HG03439 (cell line): ENCODE results near the gene WNK1.
"Not testable (repeated sequence)": the region's sequence is repeated elsewhere in the genome, so short reads cannot be mapped to it uniquely, and the experiment has no call there.

Experiments
- ATAC-seq: cut with Tn5 transposase; IDR thresholded peaks from one replicate; pipeline ENCODE4 v1.9.1; 2021; ENCODE audit warnings: mild to moderate bottlenecking, moderate library complexity; ENCODE audit not compliant: unreplicated experiment

Gene WNK1

DNA sequence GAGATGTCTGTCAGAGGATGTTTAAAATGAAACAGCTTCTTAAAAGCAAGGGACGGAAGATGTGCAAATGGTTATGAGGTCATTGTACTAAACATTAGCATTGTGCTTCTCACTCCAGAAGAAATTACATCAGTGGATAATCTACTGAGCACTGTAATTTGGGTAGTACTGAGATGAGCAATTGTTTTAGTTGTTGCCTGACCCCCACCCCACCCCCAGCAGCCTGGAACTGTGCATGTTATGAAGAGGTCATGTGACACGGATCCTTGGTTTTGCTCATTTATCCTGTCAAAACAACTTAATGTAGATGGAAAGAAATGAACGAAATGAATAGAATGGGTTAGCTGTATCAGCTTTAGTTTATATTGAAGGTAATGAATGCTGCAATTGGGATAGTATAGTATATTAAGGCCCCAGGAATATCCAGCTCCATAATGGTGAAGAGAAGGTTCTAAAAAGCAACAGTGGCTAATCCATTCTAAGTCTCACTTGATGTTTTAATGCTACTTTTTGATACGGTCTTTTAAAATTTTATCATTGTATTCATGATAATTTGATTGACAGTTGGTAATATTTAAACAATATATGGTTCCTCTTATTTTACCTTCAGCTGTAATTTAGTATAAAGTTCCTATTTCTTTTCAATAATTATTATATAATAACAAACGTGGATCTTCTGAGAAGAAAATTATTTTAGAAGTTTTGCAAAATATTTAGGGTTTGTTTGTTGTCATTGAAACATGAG is 58.5 kb downstream of the WNK1 start:
- no peak for ATAC-seq

DNA sequence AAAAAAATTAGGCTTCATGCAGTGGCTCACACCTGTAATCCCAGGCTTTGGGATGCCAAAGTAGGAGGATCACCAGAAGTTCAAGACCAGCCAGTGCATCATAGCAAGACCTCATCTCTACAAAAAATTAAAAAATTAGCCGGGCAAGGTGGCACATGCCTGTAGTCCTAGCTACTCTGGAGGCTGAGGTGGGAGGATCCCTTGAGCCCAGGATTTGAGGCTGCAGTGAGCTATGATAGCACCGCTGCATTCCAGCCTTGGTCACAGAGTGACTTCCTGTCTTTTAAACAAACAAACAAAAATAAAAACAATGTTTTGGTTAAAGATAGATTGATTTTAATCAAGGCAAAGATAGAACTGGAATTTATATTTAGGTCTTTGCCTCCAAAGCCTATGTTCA is 60.6 kb downstream of the WNK1 start:
- ATAC-seq: no peak

DNA sequence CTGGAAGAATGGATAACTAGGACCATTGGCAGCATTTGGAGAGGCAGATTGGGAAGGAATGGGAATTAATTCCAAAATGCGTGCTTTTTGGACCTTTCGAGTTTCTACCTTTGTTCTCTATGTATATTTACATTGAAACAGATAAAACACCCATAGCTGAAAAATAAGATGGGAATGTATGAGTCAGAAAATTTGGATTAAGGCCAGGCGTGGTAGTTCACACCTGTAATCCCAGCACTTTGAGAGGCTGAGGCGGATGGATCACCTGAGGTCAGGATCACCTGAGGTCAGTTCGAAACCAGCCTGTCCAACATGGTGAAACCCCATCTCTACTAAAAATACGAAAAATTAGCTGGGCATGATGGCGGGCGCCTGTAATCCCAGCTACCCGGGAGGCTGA is 65.1 kb downstream of the WNK1 start:
- ATAC-seq: not testable (repeated sequence)

DNA sequence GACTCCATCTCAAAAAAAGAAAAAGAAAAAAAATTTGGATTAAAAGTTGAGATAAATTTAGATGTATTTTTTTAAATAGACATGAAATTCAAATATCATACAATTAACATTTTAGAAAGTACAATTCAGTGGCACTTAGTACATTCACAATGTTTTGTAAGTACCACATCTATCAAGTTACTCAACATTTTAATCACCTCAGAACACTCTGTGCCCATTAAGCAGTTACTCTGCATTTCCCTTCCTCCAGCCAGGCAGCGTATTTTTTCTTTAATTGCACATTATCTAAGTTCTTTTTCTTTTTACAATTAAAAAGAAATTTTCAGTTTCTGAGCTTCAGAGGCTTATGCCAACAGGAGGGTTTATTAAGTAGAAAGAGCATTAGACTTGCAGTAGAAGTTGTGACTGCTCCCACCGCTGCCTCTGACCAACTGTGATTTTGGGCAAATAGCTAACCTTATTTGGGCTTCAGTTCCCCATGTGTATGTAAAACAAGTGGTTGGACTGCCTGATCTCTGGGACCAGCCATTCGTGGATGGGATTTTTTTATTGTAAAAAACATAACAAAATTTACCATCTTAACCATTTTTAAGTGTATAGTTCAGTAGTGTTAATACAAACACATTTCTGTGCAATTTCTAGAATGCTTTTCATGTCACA is 65.7 kb downstream of the WNK1 start:
- no peak for ATAC-seq

DNA sequence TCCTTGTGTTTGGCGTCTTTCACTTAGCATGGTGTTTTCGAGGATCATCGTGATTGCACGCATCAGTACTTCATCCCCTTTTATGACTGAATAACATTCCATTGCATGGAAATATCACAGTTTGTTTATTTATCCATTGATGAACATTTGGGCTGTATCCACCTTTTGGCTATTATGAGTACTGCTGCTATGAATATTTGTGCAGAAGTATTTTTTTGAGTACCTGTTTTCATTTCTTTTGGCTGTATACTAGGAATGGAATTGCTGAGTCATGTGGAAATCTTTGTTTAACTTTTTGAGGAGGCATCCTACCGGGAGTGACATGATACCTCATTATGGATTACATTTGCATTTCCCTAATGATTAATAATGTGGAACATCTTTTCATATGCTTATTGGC is 66.4 kb downstream of the WNK1 start:
- no peak for ATAC-seq

DNA sequence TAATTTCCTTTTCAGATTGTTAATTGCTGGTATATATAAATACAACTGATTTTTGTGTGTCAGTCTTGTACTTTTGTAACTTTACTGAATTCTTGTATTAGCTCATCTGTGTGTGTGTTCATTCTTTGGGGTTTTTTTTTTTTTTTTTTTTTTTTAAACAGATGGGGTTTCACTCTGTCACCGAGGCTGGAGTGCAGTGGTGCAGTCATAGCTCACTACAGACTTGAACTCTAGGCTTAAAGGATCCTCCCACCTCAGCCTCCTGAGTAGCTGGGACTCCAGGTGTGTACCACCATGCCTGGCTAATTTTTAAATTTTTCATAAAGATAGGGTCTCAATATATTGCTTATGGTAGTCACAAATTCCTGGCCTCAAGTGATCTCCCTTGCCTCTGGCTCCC is 68.0 kb downstream of the WNK1 start:
- no peak for ATAC-seq

DNA sequence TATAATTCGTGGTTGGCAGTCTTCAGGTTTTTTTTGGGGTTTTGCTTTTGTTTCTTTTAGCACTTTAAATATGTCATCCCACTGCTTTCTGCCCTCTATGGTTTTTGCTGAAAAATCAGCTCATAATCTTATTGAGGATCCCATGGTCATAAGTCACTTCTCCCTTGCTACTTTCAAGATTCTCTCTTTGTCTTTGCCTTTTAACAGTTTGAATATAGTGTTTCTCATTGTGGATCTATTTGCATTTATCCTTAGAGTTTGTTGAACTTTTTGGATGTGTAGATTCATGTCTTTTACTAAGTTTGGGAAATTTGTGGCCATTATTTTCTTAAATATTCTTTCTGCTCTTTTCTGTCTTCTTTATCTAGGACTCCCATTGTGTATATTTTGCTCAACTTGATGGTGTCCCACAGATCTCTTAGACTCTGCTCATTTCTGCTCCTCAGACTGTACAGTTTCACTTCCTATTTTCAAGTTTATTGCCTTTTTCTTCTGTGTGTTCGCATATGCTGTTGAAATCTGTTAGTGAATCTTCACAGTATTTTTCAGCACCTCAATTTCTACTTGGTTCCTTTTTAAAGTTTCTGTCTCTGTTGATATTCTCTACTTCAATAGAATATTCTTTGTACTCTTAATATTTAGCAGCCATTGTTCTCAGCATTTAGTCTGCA is 70.8 kb downstream of the WNK1 start:
- ATAC-seq: peak; percentile 78

DNA sequence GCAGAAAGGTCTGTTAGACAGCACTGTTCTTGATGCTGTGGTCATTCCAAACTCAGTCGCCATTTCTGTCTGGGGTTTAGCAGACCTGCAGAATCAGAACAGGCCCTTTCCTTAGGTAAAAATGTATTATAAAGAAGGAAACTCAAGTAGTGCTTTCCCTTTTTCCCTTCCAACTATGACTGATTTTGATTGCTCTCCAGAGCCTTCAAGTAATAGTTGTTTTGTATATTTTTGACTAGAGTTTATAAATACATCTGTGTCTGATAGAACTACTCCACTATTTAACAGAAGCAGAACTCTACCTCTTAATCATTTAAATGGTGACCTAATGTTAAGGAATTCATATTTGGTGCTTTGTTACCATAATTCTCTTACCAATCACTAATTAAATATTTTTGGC is 74.0 kb downstream of the WNK1 start:
- ATAC-seq: no peak

DNA sequence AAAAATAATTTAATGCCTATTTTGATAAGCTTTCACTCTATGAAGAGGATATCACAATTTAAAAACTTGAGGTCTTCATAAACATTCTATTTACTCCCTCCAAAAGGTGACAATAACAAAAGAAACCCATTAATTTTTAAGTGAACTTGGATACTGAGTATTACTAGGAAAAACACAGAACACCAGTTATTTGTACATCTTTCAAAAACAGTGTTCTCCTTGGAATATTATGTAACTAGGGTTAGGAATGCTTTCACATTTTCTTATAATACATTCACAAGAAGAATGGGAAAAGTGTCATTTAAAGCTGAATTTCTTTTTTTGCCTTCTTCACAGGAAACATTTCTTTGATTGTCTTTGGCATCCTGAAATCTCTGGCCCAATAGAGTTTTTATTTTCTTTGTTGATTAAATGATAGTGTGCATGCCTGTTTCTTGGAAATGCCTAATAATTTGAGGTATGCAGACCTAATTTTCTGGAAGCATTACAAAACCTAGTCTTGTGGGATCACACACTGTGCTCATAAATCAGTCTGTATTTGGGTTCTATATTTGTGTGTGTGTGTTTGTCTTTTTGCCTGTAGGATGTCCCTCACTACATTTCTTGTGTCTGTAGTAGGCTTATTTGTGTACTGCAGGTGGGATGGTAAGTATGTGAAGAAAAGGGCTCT is 76.5 kb downstream of the WNK1 start:
- no peak for ATAC-seq

DNA sequence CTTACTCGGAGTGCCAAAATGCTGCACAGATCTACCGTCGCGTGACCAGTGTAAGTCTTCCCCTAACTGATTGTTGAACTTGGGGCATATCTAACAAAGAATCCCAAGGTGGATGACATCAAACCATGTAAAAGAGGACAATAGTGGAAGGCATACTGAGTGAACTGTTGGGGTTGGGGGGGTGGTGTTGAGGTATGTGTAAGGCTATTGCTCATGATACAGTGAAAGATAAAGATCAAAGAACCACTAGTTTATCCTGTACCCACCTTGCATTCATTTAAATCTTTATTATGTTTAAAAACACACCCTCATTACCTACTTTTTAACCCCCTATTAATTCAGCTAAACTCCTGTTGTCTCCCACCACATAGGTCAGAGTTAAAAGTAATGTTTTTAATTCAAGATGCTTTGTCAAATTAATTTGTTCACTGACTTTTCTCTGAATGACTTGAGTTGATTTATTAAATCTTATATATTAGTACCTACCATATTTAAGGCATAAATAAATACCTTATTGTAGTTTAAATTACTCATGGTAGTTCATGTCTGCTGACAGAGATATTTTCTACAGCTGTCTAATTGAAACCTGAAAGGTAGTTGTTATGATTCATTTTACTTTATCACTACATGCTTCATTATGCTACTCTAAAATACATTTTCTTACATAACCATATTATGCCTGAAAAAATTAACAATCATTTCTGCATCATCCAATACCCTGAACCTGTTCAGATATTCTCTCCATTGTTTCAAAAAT is 77.9 kb downstream of the WNK1 start:
- ATAC-seq: no peak

DNA sequence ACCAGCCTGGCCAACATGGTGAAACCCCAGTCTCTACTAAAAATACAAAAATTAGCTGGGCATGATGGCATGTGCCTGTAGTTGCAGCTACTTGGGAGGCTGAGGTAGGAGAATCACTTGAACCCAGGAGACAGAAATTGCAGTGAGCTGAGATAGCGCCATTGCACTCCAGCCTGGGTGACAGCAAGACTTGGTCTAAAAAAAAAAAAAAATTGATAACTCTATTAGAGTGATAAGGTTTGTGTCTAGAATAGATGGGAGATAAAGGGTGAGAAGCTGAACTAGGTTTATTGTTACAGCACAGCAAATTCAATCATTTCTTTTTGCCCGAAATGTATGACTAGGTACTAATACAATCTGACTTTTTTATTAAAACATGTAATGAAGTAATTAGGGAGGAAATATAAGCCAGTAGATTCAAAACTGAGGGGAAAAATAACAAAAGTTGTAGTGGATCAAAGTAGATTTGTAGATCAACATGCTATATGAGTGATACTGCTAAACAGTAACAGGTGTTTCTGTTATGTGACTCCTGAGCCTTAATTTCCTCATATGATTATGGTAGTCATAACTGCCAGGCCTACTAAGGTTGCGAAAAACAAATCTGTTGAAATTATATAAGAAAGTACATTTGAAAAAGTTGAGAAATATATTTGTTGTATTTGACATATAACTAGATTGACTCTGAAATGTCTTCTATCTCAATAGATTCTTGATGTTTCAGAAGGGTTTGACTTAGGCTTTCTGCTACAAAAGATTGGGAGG is 83.6 kb downstream of the WNK1 start:
- ATAC-seq: no peak

DNA sequence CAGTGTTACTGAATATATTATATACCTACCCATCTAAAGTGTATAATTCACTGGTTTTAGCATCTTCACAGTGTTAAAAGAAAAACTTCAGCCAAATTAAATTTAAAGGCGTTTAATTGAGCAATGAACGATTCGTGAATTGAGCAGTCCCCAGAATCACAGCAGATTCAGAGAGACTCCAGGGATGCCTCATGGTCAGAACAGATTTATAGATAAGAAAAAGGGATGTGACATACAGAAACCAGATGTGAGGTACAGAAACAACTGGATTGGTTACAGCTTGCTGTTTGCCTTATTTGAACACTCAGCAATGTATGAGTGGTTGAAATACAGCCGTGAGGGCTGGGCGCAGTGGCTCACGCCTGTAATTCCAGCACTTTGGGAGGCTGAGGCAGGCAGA is 84.6 kb downstream of the WNK1 start:
- ATAC-seq: no peak

DNA sequence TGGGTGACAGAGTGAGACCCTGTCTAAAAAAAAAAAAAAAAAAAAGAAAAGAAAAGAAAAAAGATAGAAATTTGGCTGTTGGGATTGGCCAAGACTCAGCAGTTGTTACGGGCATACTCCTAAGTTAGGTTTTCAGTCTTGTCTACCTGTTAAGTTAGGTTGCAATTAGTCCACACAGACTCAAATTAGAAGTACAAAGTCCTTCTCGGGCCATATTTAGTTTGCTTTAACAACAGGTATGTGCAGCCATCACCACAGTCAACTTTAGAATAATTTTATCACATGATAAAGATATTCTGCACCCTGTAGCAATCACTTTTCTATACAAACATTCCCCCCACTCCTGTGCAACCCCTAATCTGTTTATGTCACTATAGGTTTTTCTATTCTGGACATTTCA is 85.2 kb downstream of the WNK1 start:
- no peak for ATAC-seq

DNA sequence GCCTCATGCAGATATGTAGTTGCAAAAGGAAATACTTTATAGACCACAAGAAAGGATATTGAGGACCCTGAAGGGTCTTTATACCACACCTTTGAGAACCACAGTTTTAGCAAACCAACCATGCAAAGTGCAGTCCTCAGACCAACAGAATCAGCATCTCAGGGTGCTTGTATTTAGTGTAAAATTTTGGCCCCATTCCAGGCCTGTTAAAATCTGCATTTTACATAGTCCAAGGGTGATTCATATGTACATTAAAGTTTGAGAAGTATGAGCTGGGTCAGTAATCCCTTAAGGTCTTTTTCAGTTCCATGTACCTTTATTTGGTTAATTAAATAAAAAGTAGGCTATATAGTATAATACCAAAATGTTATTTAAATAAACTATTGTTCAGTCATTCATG is 91.2 kb downstream of the WNK1 start:
- no peak for ATAC-seq

DNA sequence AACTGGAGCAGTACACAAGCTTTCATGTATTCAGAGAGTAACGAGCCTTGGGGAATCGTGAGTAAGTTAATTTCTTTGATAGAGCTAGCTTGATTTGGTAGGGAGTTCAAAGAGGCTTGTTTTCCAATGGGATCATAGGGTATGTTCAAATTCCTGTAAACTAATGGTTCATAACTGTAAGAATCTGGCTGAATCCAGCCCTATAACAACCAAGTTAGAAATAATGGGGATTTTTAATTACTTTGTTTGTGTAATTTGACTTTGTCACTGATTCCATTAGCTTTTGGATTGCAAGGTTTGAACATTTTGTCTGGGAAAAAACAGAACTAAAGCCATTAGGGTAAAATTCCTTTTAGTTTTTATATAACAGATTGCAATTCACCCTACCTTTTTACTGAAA is 94.0 kb downstream of the WNK1 start:
- no peak for ATAC-seq

DNA sequence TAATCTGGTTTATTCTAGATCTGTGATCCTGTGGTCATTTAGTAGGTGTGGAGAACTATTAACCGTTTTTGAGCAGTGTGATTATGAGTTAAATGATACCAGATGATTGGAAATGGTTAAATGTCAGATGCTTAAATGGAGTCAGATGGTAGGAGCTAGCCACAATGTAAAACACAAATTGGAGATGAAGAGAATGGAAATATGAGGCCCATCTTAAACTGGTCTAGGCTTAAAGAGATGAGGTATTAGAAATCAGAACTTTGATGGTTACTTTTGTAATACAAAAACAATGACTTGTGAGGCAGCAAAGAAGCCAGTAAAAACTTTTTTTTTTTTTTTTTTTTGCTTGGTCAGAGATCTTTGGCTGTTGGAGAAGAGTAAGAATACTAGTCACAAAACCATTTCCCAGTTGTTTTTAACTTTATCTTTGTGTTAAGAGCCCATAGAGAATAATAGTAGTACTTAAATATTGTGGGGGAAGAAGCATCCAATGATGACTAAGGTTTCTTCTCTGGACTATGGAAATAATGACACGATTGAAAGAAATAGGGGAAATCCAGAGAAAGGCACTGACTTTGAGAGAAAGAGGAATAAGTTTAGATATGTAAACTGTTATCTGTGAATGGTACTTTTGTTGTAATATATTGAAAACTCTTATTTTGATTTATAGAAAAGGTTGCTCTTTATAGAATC is 95.9 kb downstream of the WNK1 start:
- ATAC-seq: no peak

DNA sequence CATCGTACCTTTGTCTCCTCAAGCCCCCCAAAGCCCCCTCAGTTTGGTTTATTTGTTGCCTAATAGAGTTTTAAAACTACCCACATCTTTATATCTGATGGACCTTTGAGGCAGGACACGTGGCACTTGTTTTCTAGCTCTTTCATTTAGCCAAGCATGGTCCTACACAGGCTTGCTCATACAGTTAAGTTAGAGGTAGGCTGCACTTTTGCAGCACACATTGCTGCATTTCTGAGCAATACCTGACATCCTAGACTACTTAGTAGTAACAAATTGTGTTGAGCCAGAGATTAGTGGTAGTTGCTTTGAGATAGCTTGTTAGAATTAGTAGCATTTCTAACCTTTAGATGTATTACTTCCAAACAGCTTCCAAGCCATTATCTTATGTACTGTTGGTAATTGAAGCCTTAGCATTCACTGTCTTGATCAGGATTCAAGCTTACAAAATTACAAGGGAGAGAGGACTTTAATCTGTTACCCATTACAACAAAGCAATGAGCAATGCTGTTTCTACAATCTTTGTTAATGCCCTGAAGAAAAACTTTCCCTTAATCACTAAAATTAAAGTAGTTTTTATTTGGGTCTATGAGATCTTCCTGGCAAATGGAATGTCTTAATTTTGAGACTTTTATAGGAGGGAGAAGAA is 96.6 kb downstream of the WNK1 start:
- no peak for ATAC-seq

DNA sequence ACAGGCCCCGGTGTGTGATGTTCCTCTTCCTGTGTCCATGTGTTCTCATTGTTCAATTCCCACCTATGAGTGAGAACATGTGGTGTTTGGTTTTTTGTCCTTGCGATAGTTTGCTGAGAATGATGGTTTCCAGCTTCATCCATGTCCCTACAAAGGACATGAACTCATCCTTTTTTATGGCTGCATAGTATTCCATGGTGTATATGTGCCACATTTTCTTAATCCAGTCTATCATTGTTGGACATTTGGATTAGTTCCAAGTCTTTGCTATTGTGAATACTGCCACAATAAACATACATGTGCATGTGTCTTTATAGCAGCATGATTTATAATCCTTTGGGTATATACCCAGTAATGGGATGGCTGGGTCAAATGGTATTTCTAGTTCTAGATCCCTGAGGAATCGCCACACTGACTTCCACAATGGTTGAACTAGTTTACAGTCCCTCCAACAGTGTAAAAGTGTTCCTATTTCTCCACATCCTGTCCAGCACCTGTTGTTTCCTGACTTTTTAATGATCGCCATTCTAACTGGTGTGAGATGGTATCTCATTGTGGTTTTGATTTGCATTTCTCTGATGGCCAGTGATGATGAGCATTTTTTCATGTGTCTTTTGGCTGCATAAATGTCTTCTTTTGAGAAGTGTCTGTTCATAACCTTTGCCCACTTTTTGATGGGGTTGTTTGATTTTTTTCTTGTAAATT is 97.5 kb downstream of the WNK1 start:
- ATAC-seq: not testable (repeated sequence)

DNA sequence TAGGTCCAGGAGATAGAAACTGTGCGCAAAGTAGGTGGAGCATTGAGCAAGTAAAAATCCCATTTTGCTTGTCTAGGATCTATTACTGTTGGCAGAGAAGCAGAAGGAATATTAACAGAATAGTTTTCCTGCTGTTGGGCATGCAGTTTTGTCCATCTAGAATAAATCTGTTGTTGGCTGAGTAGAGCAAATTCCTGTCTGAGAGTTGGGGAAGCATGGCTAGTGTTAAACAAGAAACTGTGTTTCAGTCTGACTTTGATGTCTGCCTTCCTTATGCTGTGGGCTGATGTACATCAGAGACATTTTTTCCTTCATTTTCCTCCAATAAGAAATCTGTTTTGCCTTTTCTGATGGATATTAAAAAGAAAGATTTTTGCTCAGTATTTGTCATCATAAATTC is 99.0 kb downstream of the WNK1 start:
- ATAC-seq: no peak
